Right lobe of liver (tissue), 6 donors: ENCODE data around the gene CSPG5. TPM values are rescaled to one million over a fixed set of nuclear protein-coding genes. Genes with fewer than 3 reads are reported as not detected.

Experiments used
- ATAC-seq, 4 donors: fragments of 200-7000 bp; cut with Tn5 transposase; one replicate each; pipeline ENCODE4 v1.9.1; 2020; ENCODE audit warnings: mild to moderate bottlenecking in 4 of 4, moderate library complexity in 4 of 4
- DNase-seq, 3 donors: peaks; one replicate each; pipeline ENCODE4 v3.0.0-alpha.2; 2020
- H3K27ac ChIP-seq, 3 donors: fragments of 200-600 bp; one replicate each; pipeline ENCODE4 v1.8.0; 2022
- H3K27me3 ChIP-seq, 2 donors: fragments of 200-600 bp; one replicate each; pipeline ENCODE4 v1.8.0; 2022
- H3K36me3 ChIP-seq, 4 donors: fragments of 200-600 bp; sonication (generic) in 1 of 4; one replicate each; pipeline versions ENCODE4 v1.5.1 to v1.8.0; 2017 to 2022; ENCODE audit warnings: control low read depth in 1 of 4
- H3K4me1 ChIP-seq, 4 donors: fragments of 200-600 bp; sonication (generic) in 1 of 4; one replicate each; pipeline versions ENCODE4 v1.5.1 to v1.8.0; 2017 to 2022; ENCODE audit warnings: control low read depth in 1 of 4
- H3K4me3 ChIP-seq, 3 donors: fragments of 200-600 bp; one replicate each; pipeline ENCODE4 v1.8.0; 2022
- H3K9me3 ChIP-seq, 4 donors: fragments of 200-600 bp; sonication (generic) in 1 of 4; one replicate each; pipeline versions ENCODE4 v1.5.1 to v1.8.0; 2017 to 2022; ENCODE audit warnings: control low read depth in 1 of 4
- CTCF ChIP-seq, 4 donors: fragments of 200-600 bp in 3 of 4; fragments of 450-650 bp in 1 of 4; IDR thresholded peaks; one replicate each; pipeline versions ENCODE4 v1.5.1 to v1.8.0; 2016 to 2022; ENCODE audit warnings: antibody characterized with exemption in 4 of 4, mild to moderate bottlenecking in 2 of 4
- POLR2A ChIP-seq: fragments of 450-650 bp; IDR thresholded peaks from one replicate; pipeline ENCODE4 v1.6.1; 2017; ENCODE audit warnings: antibody characterized with exemption, mild to moderate bottlenecking
- WGBS: methylation state at CpG from one replicate; pipeline ENCODE4 v1.1.6; 2018; ENCODE audit warnings: low coverage, low lambda C conversion rate; ENCODE audit not compliant: insufficient coverage; ENCODE audit errors: missing lambda C conversion rate; 5-methylcytosine and 5-hydroxymethylcytosine counted together
- intact Hi-C, 2 donors: fragments of 100-400 bp; cut with DNase I; formaldehyde crosslinking; loops; one replicate each; pipeline versions ENCODE4 v1.11.2 to v1.14.1; 2022
- total RNA-seq, 6 experiments: library from RNA; depleted of rRNA in 2 of 6; stranded (reverse); fragments of >200 nt in 2 of 6; fragmentation: NEBNext Ultra II Directional in 3 of 6; extraction: Animal tissue kit (Norgen Biotek cat#: 25700) in 3 of 6; gene quantifications; one replicate each; pipeline versions ENCODE4 v1.1.0 to v1.2.4, GENCODE V29; 2016 to 2023
- donor health status: DM: no; HTN: yes; CAD: no.
- donor health status: DM: no; HTN: no; CAD: no.
- donor health status: DM: no; HTN: no; CAD: no.
- donor health status: DM: no; HTN: yes; CAD: no.
- donor health status: DM: no; HTN: yes; CAD: no.

The CSPG5 gene
- total RNA-seq, 6 experiments from 2014 or later, result 0.18 to 0.39 (median 0.25) TPM; not detected in 1

- no peaks in the 10 kb centered on the region for H3K9me3 ChIP-seq
- H3K4me3 ChIP-seq, result no peak overlapping the region
- H3K27me3 ChIP-seq, result no peaks in the 10 kb centered on the region
- DNase-seq (no peak), ATAC-seq (no peak)
- H3K27ac ChIP-seq, result no peak overlapping the region
- no peaks in the 10 kb centered on the region for H3K36me3 ChIP-seq
- no peak for TF ChIP-seq POLR2A
- TF ChIP-seq CTCF (IDR thresholded peaks at IDR 0.05), result no peak
- 86% methylated on average over 6 of the region's 19 CpGs for WGBS
- no peaks in the 10 kb centered on the region for H3K4me1 ChIP-seq
- intact Hi-C loops, result no loop called here
Measured at GRCh38 chr3:47536221-47536891, 42.3 kb downstream of the CSPG5 start.

GRCh38 chr3:47533996-47534454 lies 44.6 kb downstream of the CSPG5 start:
- Histone ChIP-seq H3K4me3 (no peak overlapping the region), H3K9me3 (no peaks in the 10 kb centered on the region), H3K36me3 (no peaks in the 10 kb centered on the region), H3K27ac (no peak overlapping the region), H3K27me3 (no peaks in the 10 kb centered on the region), H3K4me1 (no peaks in the 10 kb centered on the region)
- ATAC-seq (no peak), DNase-seq (no peak)
- no peak for TF ChIP-seq POLR2A
- no peak for TF ChIP-seq CTCF (IDR thresholded peaks at IDR 0.05)
- intact Hi-C loops, result no loop called here
- WGBS, result 63% methylated on average over 4 of the region's 5 CpGs

GRCh38 chr3:47533481-47533880 lies 45.2 kb downstream of the CSPG5 start:
- ATAC-seq (no peak), DNase-seq (no peak)
- WGBS, result 76% methylated on average over 2 of the region's 2 CpGs

GRCh38 chr3:47527952-47528725 lies 50.5 kb downstream of the CSPG5 start:
- Histone ChIP-seq H3K27me3 (no peaks in the 10 kb centered on the region), H3K27ac (no peak overlapping the region), H3K4me3 (no peak overlapping the region), H3K4me1 (no peaks in the 10 kb centered on the region), H3K36me3 (no peaks in the 10 kb centered on the region), H3K9me3 (no peaks in the 10 kb centered on the region)
- no peak for DNase-seq
- WGBS, result 60% methylated on average over 4 of the region's 6 CpGs
- intact Hi-C loops, result loop anchor here in 1 of 2 donors (10.0 kb wide), 1 partner anchor 267 kb away; no protein-coding TSS in a partner anchor
- ATAC-seq, result no peak
- TF ChIP-seq POLR2A, result no peak
- TF ChIP-seq CTCF (IDR thresholded peaks at IDR 0.05), result no peak

More at GRCh38 chr3:47533481-47533880, 45.2 kb downstream of the CSPG5 start:
- Histone ChIP-seq H3K36me3 (no peaks in the 10 kb centered on the region), H3K9me3 (no peaks in the 10 kb centered on the region), H3K4me3 (no peak overlapping the region), H3K27ac (no peak overlapping the region), H3K27me3 (no peaks in the 10 kb centered on the region), H3K4me1 (no peaks in the 10 kb centered on the region)
- intact Hi-C loops, result no loop called here
- TF ChIP-seq POLR2A, result no peak
- no peak for TF ChIP-seq CTCF (IDR thresholded peaks at IDR 0.05)
